ENCODE results near the gene TOMM20L. TPM values are rescaled to one million over a fixed set of nuclear protein-coding genes. Genes with fewer than 3 reads are reported as not detected.
"Not testable (repeated sequence)": the region's sequence is repeated elsewhere in the genome, so short reads cannot be mapped to it uniquely, and the experiment has no call there.

Gene TOMM20L
- not detected for total RNA-seq

- DNase-seq, result peak; percentile 29
These were observed at the start of gene TOMM20L for GRCh38 chr14:58395812-58396788. Gene TOMM20L, plus strand, starts transcription at chr14:58395930. Its CDS starts 28 bp downstream, at chr14:58395958.

GRCh38 chr14:58353516-58354299 lies 42.0 kb upstream of the TOMM20L start:
- no peak for DNase-seq

- DNase-seq, result no peak
These were observed 40.9 kb upstream of the TOMM20L start for GRCh38 chr14:58354808-58355207.

- no peak for DNase-seq
These were observed 39.5 kb upstream of the TOMM20L start for GRCh38 chr14:58356268-58356667.

GRCh38 chr14:58362272-58362671 lies 33.5 kb upstream of the TOMM20L start:
- not testable (repeated sequence) for DNase-seq

GRCh38 chr14:58362798-58363412 lies 32.8 kb upstream of the TOMM20L start:
- DNase-seq, result no peak

GRCh38 chr14:58364316-58364715 lies 31.4 kb upstream of the TOMM20L start:
- DNase-seq, result no peak

- no peak for DNase-seq
These were observed 28.4 kb upstream of the TOMM20L start for GRCh38 chr14:58367296-58367695.

GRCh38 chr14:58368956-58369355 lies 26.8 kb upstream of the TOMM20L start:
- no peak for DNase-seq

GRCh38 chr14:58376791-58377190 lies 18.9 kb upstream of the TOMM20L start:
- DNase-seq, result no peak

GRCh38 chr14:58390830-58391229 lies 4.9 kb upstream of the TOMM20L start:
- DNase-seq, result no peak

- DNase-seq, result no peak
These were observed 243 bp upstream of the TOMM20L start for GRCh38 chr14:58395562-58395811.

- DNase-seq, result no peak
These were observed 1.4 kb downstream of the TOMM20L start for GRCh38 chr14:58397156-58397555.

GRCh38 chr14:58398495-58398894 lies 2.8 kb downstream of the TOMM20L start:
- no peak for DNase-seq

- no peak for DNase-seq
These were observed 3.2 kb downstream of the TOMM20L start for GRCh38 chr14:58398895-58399294.

GRCh38 chr14:58401587-58401986 lies 5.9 kb downstream of the TOMM20L start:
- DNase-seq, result no peak

- no peak for DNase-seq
These were observed 13.0 kb downstream of the TOMM20L start for GRCh38 chr14:58408681-58409215.

GRCh38 chr14:58414845-58415244 lies 19.1 kb downstream of the TOMM20L start:
- no peak for DNase-seq

GRCh38 chr14:58415636-58416547 lies 20.2 kb downstream of the TOMM20L start:
- no peak for DNase-seq

GRCh38 chr14:58416934-58417333 lies 21.2 kb downstream of the TOMM20L start:
- DNase-seq, result not testable (repeated sequence)

GRCh38 chr14:58426670-58427280 lies 31.0 kb downstream of the TOMM20L start:
- peak; percentile 63 for DNase-seq
